Prostate gland (tissue), 2 donors: ENCODE results near the gene FEZF1.

Experiments used
- POLR2A ChIP-seq: fragments of 450-650 bp; IDR thresholded peaks from one replicate; pipeline ENCODE4 v1.6.1; 2016; ENCODE audit warnings: antibody characterized with exemption, mild to moderate bottlenecking
- TF ChIP-seq, protein P1 (sequence below), 4 experiments: fragments of 200-600 bp in 2 of 4; fragments of 450-650 bp in 2 of 4; sonication (generic) in 2 of 4; IDR thresholded peaks; 1 replicate in 3 of 4; 2 replicates in 1 of 4; pipeline ENCODE4 v1.5.1; 2016 to 2019; ENCODE audit warnings: antibody characterized with exemption in 4 of 4, mild to moderate bottlenecking in 2 of 4, moderate library complexity in 2 of 4

DNA sequence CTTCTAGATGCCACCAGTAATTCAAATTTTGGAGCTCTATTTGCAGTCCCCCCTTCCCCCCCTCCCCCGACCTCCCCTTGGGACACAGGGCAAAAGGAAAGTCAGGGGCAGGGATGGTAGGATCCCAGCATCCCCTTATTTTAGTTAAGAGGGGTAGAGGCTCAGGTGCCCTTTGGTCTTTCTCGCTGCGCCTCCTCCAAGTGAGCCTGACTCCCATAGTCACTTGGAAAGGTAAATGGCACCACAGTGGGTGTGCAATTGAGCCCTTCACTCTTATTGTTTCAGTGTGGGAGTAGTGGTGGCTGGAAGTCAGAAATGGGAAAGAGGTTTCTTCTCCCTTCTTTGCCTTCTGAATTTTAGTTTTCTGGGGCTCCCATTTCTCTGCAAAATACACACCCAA is 8.2 kb upstream of the FEZF1 start:
- TF ChIP-seq, protein P1, sequence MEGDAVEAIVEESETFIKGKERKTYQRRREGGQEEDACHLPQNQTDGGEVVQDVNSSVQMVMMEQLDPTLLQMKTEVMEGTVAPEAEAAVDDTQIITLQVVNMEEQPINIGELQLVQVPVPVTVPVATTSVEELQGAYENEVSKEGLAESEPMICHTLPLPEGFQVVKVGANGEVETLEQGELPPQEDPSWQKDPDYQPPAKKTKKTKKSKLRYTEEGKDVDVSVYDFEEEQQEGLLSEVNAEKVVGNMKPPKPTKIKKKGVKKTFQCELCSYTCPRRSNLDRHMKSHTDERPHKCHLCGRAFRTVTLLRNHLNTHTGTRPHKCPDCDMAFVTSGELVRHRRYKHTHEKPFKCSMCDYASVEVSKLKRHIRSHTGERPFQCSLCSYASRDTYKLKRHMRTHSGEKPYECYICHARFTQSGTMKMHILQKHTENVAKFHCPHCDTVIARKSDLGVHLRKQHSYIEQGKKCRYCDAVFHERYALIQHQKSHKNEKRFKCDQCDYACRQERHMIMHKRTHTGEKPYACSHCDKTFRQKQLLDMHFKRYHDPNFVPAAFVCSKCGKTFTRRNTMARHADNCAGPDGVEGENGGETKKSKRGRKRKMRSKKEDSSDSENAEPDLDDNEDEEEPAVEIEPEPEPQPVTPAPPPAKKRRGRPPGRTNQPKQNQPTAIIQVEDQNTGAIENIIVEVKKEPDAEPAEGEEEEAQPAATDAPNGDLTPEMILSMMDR (IDR thresholded peaks at IDR 0.05): no peak
- no peak for TF ChIP-seq POLR2A
